ENCODE data around the gene GRIN3B.

- TF ChIP-seq, protein P1, sequence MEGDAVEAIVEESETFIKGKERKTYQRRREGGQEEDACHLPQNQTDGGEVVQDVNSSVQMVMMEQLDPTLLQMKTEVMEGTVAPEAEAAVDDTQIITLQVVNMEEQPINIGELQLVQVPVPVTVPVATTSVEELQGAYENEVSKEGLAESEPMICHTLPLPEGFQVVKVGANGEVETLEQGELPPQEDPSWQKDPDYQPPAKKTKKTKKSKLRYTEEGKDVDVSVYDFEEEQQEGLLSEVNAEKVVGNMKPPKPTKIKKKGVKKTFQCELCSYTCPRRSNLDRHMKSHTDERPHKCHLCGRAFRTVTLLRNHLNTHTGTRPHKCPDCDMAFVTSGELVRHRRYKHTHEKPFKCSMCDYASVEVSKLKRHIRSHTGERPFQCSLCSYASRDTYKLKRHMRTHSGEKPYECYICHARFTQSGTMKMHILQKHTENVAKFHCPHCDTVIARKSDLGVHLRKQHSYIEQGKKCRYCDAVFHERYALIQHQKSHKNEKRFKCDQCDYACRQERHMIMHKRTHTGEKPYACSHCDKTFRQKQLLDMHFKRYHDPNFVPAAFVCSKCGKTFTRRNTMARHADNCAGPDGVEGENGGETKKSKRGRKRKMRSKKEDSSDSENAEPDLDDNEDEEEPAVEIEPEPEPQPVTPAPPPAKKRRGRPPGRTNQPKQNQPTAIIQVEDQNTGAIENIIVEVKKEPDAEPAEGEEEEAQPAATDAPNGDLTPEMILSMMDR (IDR thresholded peaks at IDR 0.05): no peak
- TF ChIP-seq POLR2A (IDR thresholded peaks at IDR 0.05) (no peak), POLR2AphosphoS5 (IDR thresholded peaks at IDR 0.05; ENCODE audit: insufficient read depth in 1 of 2, low read depth in 1 of 2) (no peak)
Observed at GRCh38 chr19:994516-994915, 5.7 kb upstream of the GRIN3B start.

All from vagina (tissue), 2 donors.